Measurements from ENCODE around the gene MRPL33.
"Not testable (repeated sequence)": the region's sequence is repeated elsewhere in the genome, so short reads cannot be mapped to it uniquely, and the experiment has no call there.

Gene MRPL33

GRCh38 chr2:27741673-27742072 lies 29.8 kb upstream of the MRPL33 start:
- no peak for DNase-seq (ENCODE audit: low read depth)

GRCh38 chr2:27742571-27742970 lies 28.9 kb upstream of the MRPL33 start:
- DNase-seq (ENCODE audit: low read depth) = no peak

DNA sequence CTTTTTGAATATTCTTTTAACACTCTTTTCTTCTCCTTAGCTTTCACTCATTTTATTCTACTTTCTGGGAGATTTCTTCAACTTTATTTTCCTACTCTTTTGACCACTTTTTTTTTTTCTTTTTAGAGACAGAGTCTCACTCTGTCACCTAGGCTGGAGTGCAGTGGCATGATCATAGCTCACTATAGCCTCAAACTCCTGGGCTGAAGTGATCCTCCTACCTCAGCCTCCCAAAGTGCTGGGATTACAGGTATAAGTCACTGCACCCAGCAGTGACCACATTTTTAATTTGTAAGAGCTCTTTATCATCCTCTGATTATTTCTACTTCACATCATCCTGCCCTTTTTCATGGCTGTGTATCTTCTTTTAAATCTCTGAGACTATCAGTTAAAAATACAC lies 26.0 kb upstream of the MRPL33 start:
- not testable (repeated sequence) for DNase-seq (ENCODE audit: low read depth)

GRCh38 chr2:27746325-27746724 lies 25.2 kb upstream of the MRPL33 start:
- DNase-seq (ENCODE audit: low read depth) = no peak

DNA sequence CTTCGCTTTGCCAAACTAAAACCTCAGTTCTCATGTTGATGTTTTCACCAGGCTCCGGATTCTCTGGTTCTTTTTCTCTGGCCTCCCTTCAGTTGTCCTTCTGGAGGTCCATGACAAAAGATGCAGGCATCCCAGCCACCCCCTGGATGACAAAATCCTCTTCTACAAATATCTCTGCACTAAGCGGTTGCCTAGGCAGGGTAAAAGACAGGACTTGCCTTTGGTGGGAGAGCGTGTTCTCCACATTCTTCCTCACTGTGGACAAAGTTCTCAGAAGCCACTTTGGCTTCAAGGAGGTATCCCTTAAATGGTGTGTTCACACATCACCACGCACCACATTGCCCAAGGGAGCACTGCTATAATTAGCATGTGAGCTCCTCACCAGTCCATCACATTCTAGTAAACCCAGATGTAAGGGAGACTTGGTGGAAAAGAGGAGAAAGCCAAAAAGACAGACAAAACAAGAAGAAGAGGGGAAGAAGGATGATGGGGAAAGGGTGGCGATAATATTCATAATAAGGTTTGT lies 23.6 kb upstream of the MRPL33 start:
- no peak for DNase-seq (ENCODE audit: low read depth)

GRCh38 chr2:27748803-27749554 lies 22.5 kb upstream of the MRPL33 start:
- DNase-seq (ENCODE audit: low read depth) = not testable (repeated sequence)

GRCh38 chr2:27751377-27751776 lies 20.1 kb upstream of the MRPL33 start:
- DNase-seq (ENCODE audit: low read depth) = no peak

- no peak for DNase-seq (ENCODE audit: low read depth)
Observed at GRCh38 chr2:27752551-27753237, 18.8 kb upstream of the MRPL33 start.

GRCh38 chr2:27754138-27754588 lies 17.4 kb upstream of the MRPL33 start:
- DNase-seq (ENCODE audit: low read depth) = peak; percentile 47

DNA sequence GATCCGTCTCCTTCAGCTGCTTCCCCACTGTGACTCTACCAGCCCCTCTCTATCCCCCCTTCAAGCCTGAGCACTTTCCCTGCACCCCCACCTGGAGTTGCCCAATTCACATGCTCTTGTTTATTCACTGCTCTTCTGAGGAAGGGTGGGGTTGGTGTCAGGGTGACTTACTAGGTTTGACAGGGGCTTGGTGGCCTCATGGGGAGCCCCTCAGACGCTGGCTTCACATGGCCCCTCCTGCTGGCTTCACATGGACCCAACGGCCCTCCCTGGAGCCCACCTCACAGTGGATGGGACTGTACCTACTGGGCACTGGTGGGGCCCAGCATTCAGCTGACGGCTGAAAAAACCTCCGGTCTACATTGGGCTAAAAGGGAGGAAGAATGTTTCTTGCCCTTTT lies 16.7 kb upstream of the MRPL33 start:
- no peak for DNase-seq (ENCODE audit: low read depth)

GRCh38 chr2:27756091-27756490 lies 15.4 kb upstream of the MRPL33 start:
- DNase-seq (ENCODE audit: low read depth) = no peak

DNA sequence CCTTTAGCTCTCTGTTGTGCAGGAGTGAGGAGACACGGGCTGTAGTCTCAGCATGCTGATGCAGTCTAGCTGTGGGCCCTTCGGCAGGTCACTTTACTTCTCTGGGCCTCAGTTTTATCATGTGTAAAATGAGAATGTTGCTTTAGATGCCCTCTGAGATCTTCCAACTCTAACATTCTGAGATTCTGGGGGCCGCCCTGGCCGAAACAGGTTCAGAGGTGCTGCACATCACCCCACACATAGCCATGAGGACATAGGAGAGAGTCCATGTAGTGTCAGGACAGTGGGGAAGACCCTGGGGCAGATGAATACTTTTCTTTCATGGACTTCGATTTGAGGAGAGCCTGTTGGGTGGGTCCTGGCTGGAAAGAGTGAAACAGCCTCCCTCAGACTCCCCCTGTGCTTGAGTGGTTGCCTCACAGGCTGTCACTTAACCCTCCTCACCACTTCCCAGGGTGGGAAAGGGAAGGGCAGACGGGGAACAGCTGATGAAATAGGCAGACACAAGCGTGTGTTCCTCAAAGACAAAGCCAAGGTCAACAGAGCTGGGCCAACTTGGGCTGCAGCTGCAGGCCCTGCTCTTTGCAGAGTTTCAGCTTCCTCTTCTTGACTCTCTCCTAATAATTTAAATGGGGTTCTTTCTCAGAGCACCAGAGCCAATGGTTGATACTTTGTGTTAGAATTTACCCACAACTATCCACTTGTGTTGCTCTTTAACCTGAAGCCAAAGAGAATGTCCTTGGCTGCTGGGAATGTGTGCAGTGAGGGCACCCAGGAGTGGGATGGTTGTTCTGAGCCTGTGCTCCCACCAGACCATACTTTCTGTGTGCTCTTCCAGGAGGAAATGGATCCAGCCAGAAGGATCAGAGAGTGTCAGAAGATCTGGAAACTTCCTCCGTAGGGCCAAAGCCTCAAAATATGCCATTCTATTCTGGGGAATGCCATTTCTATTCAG lies 14.7 kb upstream of the MRPL33 start:
- no peak for DNase-seq (ENCODE audit: low read depth)

DNA sequence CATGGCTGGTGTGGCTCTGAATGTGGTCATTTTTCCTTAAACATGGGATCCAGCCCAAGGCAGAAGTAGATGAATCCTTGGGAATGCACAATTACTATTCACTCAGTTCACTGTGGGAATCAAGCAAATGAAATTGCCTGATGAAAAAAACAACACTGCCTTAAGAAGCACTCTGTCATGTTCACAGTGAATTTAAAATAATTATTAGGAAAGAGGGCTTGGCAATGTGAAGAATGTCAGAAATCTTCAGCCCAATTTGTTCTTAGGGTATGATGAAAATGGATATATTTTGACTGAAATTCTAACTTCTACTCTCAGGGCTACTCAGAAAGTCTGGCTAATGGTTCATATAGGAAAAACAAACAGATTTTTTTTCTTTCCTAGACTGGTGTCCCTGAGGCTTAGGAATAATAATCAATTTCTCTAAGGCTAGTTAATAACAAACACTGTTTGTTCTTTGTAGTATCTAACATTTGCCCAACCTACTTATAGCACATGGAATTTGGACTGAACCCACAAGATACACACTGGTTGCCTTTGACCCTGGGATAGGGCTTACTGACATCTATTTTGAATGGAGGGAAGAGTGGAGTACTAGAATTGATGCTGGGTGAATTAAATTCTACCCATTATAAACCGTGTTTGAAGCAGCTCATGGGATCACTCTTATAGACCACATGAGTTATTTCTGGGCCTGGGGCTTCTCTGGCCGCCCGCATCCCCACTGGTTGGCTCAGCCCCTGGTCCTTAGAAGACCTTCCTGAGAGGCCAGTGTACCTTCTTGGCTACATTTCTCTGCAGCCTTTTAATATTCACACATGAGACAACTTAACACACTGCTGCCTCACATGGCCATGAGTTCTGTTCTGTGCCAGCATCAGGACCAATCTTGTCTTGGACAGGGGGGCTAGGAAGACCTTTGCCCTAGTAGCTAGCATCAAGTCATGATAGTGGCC lies 8.3 kb upstream of the MRPL33 start:
- no peak for DNase-seq (ENCODE audit: low read depth)

DNA sequence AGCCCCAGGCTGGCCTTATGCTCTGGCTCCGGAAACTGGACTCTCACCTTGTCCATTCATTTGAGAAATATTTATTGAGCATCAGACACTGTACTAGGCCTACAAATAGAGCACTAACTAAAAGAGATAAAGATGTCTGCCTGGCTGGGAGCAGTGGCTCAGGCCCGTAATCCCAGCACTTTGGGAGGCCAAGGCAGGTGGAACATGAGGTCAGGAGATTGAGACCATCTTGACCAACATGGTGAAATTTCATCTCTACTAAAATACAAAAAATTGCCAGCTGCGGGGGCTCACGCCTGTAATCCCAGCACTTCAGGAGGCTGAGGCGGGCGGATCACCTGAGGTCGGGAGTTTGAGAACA lies 7.6 kb upstream of the MRPL33 start:
- DNase-seq (ENCODE audit: low read depth) = no peak

DNA sequence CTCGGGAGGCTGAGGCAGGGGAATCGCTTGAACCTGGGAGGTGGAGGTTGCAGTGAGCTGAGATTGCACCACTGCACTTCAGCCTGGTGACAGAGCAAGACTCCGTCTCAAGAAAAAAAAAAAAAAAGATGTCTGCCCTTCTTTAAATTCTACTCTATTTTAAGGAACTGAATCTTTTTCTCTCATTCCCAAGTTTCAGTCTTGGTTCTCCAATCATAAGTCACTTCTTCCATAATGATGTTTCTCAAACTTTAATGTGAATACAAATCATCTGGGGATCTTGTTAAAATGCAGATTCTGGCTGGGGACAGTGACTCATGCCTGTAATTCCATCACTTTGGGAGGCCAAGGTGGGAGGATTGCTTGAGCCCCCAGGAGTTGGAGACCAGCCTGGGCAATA lies 7.0 kb upstream of the MRPL33 start:
- DNase-seq (ENCODE audit: low read depth) = not testable (repeated sequence)

DNA sequence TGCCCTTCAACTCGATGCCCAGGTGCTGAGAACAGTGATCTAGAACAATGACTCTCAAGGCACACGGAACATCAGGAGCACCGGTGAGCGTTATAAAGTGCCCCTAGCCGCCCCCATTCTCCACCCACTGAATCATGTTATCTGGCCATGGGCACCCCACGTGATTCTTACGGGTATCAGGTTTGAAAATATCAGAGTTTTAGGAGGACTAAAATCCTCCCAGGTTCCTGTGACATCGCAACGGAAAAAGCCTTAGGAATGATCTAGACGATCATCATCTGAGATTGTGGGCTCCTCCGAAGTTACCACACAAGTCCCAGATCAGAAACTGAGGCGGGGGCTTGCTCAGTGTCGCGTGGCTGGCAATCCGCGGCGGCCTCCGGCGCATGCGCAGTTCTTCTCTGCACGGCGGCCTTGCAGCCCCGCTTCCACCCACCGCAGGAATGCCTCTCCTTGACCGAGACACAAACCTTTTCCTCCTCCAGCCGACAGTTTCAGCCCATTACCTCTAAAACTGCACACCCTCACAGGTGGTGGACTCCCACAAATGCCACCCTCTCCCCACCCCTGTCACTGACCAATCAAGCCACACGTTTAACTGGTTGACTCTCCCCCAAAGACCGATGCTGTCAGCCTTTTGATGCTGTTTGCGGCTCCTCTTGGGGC lies 5.8 kb upstream of the MRPL33 start:
- DNase-seq (ENCODE audit: low read depth) = no peak

GRCh38 chr2:27766287-27766661 lies 5.2 kb upstream of the MRPL33 start:
- no peak for DNase-seq (ENCODE audit: low read depth)

- DNase-seq (ENCODE audit: low read depth) = no peak
Observed at GRCh38 chr2:27771202-27771547, 344 bp upstream of the MRPL33 start.

GRCh38 chr2:27772804-27773203 lies 1.3 kb downstream of the MRPL33 start:
- DNase-seq (ENCODE audit: low read depth) = no peak

- no peak for DNase-seq (ENCODE audit: low read depth)
Observed at GRCh38 chr2:27773959-27774358, 2.4 kb downstream of the MRPL33 start.

DNA sequence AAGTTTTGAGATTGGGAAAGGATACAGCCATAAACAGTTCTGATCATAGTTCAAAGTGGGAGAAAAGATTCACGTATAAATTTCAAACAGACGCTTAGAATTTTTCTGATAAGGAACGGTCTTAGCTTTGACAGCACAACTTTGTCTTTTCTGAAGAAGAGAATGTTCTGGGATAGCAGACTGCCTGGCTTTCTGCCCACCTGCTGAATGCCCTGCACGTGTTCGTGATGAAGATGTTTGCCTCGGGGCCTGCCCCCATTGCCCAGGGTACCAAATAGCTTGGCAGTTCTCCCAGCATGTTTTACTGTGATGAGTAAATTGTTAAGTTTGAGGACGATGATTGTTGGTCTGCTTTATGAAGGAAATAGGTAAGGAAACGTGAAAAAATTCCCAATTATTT lies 4.6 kb downstream of the MRPL33 start:
- peak; percentile 66 for DNase-seq (ENCODE audit: low read depth)
